Gastroesophageal sphincter (tissue), 4 donors: Measurements from ENCODE around the gene ADSS2. TPM values are rescaled to one million over a fixed set of nuclear protein-coding genes. Genes with fewer than 3 reads are reported as not detected.

Source experiments
- ATAC-seq: fragments of 150-250 bp; one replicate; pipeline ENCODE4 v1.9.1; 2016; ENCODE audit warnings: mild to moderate bottlenecking, moderate library complexity
- H3K27ac ChIP-seq, 4 donors: fragments of 200-600 bp; sonication (generic) in 3 of 4; 1 replicate in 3 of 4; 2 replicates in 1 of 4; pipeline ENCODE4 v1.5.1; 2016 to 2019
- H3K27me3 ChIP-seq: fragments of 200-600 bp; sonication (generic); one replicate; pipeline ENCODE4 v1.5.1; 2019
- H3K36me3 ChIP-seq, 2 donors: fragments of 200-600 bp; sonication (generic); one replicate each; pipeline ENCODE4 v1.5.1; 2019; ENCODE audit warnings: control low read depth in 1 of 2
- H3K4me1 ChIP-seq, 3 donors: fragments of 200-600 bp; sonication (generic); 1 replicate in 2 of 3; 2 replicates in 1 of 3; pipeline ENCODE4 v1.5.1; 2016 to 2019; ENCODE audit warnings: control low read depth in 2 of 3
- H3K4me3 ChIP-seq, 2 donors: fragments of 200-600 bp; sonication (generic); one replicate each; pipeline ENCODE4 v1.5.1; 2019; ENCODE audit warnings: mild to moderate bottlenecking in 1 of 2, moderate library complexity in 1 of 2
- H3K9me3 ChIP-seq, 3 donors: fragments of 200-600 bp; sonication (generic); one replicate each; pipeline ENCODE4 v1.5.1; 2017 to 2019; ENCODE audit warnings: control low read depth in 2 of 3
- EP300 ChIP-seq: sonication (generic); formaldehyde crosslinking; IDR thresholded peaks from one replicate; pipeline ENCODE4 v1.6.1; 2017; ENCODE audit warnings: antibody characterized with exemption, mild to moderate bottlenecking
- POLR2A ChIP-seq, 2 donors: fragments of 450-650 bp; IDR thresholded peaks; one replicate each; pipeline ENCODE4 v1.6.1; 2017; ENCODE audit warnings: antibody characterized with exemption in 2 of 2, mild to moderate bottlenecking in 2 of 2, moderate library complexity in 1 of 2
- POLR2AphosphoS5 ChIP-seq: sonication (generic); formaldehyde crosslinking; IDR thresholded peaks from one replicate; pipeline ENCODE4 v1.6.1; 2017; ENCODE audit warnings: antibody characterized with exemption
- WGBS, 2 donors: methylation state at CpG; one replicate each; pipeline ENCODE4 v1.1.5; 2018; ENCODE audit warnings: low coverage in 1 of 2; 5-methylcytosine and 5-hydroxymethylcytosine counted together
- total RNA-seq, 4 donors: library from RNA; depleted of rRNA; stranded (reverse); fragments of >200 nt; gene quantifications; one replicate each; pipeline ENCODE4 v1.1.0, GENCODE V29; 2016
- TF ChIP-seq, protein P1 (sequence below), 4 experiments: fragments of 200-600 bp in 2 of 4; fragments of 450-650 bp in 2 of 4; sonication (generic) in 1 of 4; IDR thresholded peaks; one replicate each; pipeline ENCODE4 v1.5.1; 2017 to 2019; ENCODE audit warnings: antibody characterized with exemption in 4 of 4, mild to moderate bottlenecking in 2 of 4, moderate library complexity in 2 of 4

The ADSS2 gene
- total RNA-seq, 4 donors from 2014 or later: 28.9 to 59.0 (median 47.1) TPM

DNA sequence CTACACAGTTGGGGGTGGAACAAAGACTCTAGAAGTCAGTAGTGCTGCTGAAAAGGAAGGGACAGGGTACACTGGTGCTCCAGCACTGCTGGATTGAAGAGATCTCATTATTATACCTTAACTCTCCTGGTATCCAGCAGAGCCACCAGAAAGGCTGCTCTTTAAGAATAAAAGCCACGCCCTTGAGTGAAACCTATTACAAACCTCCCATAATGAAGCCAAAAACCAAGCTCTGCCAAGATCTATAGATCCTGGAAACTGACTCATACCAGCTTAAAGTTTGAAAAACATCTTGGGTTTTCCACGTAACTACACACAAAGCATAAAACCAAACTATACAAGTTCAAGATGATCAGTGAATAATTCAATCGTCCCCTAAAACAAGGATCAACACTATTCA lies 38.0 kb downstream of the ADSS2 start:
- TF ChIP-seq EP300: no peak
- TF ChIP-seq POLR2AphosphoS5: no peak
- TF ChIP-seq, protein P1, sequence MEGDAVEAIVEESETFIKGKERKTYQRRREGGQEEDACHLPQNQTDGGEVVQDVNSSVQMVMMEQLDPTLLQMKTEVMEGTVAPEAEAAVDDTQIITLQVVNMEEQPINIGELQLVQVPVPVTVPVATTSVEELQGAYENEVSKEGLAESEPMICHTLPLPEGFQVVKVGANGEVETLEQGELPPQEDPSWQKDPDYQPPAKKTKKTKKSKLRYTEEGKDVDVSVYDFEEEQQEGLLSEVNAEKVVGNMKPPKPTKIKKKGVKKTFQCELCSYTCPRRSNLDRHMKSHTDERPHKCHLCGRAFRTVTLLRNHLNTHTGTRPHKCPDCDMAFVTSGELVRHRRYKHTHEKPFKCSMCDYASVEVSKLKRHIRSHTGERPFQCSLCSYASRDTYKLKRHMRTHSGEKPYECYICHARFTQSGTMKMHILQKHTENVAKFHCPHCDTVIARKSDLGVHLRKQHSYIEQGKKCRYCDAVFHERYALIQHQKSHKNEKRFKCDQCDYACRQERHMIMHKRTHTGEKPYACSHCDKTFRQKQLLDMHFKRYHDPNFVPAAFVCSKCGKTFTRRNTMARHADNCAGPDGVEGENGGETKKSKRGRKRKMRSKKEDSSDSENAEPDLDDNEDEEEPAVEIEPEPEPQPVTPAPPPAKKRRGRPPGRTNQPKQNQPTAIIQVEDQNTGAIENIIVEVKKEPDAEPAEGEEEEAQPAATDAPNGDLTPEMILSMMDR (IDR thresholded peaks at IDR 0.05): no peak
- TF ChIP-seq POLR2A (IDR thresholded peaks at IDR 0.05): no peak
- 87 to 94% methylated on average over 3 of the region's 3 CpGs for WGBS, 2 donors
- Histone ChIP-seq H3K9me3 (no peaks in the 10 kb centered on the region), H3K27me3 (no peaks in the 10 kb centered on the region), H3K4me1 (peaks cover 0 to 13% (median 0%) of the 10 kb centered on the region in 3 donors), H3K27ac (no peak overlapping the region), H3K4me3 (no peak overlapping the region), H3K36me3 (peaks cover 6 to 92% of the 10 kb centered on the region in 2 donors)
- no peak for ATAC-seq

DNA sequence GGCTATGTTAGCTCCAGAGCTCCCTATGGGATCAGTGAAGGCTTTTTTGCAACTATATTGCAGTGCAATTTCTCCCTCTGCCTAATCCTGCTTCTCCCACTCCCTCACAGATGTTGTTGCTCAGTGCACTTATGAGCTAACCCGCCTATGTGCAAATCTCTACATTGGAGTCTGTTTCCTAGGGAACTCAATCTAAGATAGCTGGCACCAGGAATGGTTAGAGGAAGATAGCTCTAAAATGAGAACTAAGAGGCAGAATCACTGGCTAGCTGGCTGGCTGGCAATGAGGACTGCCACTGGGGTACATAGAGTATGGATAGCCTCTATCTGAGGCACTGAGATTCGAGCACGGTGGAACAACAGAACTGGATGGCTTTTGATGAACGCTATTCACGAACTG lies 39.5 kb downstream of the ADSS2 start:
- Histone ChIP-seq H3K4me3 (no peak overlapping the region), H3K4me1 (peaks cover 0 to 23% (median 0%) of the 10 kb centered on the region in 3 donors), H3K36me3 (peaks cover 1 to 82% of the 10 kb centered on the region in 2 donors), H3K27me3 (no peaks in the 10 kb centered on the region), H3K27ac (no peak overlapping the region), H3K9me3 (no peaks in the 10 kb centered on the region)
- TF ChIP-seq, protein P1 (IDR thresholded peaks at IDR 0.05): no peak
- TF ChIP-seq POLR2A (IDR thresholded peaks at IDR 0.05) (no peak), POLR2AphosphoS5 (no peak), EP300 (no peak)
- ATAC-seq: no peak
- WGBS, 2 donors: 92 to 97% methylated on average over 5 of the region's 5 CpGs

DNA sequence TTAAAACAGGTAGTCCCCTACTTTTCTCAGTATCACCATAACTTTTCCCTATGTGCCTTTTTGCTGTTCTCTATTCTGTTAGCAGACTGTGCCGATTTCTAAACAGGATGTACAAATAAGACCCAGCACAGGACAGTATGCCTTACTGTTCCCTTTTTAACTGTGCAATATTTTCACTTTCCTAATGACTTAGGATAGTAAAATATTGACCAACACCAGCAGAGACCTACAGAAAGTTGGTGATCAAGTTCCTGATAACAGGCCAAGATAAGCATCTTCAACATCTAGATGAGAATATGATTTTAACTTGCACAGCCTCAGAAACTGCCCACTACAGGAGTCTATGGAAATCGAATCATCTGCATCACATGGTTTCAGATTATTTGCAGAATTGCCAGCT lies 42.0 kb downstream of the ADSS2 start:
- peaks cover 0 to 23% (median 0%) of the 10 kb centered on the region in 3 donors for H3K4me1 ChIP-seq
- peaks cover 0 to 74% of the 10 kb centered on the region in 2 donors for H3K36me3 ChIP-seq

DNA sequence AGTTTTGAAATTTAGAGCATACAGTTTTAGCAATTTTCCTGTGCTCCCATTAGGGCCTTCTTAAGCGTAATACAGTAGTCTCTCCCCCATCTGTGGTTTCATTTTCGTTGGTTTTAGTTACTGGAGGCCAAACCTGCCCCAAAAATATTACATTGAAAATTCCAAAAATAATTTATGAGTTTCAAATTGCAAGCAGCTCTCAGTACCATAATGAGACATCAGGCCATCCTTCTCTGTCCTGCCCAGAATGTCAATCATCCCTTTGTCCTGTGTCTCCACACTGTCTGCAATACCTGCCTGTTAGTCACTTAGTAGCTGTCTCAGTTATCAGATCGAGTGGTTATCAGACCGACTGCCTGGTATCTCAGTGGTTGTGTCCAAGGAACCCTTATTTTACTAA lies 45.4 kb downstream of the ADSS2 start:
- Histone ChIP-seq H3K27ac (no peak overlapping the region), H3K36me3 (peaks cover 0 to 74% of the 10 kb centered on the region in 2 donors), H3K9me3 (peaks cover 0 to 20% (median 0%) of the 10 kb centered on the region in 3 donors), H3K4me3 (no peak overlapping the region), H3K27me3 (no peaks in the 10 kb centered on the region), H3K4me1 (peaks cover 0 to 23% (median 0%) of the 10 kb centered on the region in 3 donors)
- whole genome bisulfite sequencing, 2 donors: 71% methylated on average over 3 of the region's 4 CpGs; no CpG with 5 or more reads in 1 of the 2 donors
- no peak for ATAC-seq
- no peak for TF ChIP-seq POLR2AphosphoS5

More for the DNA sequence above, 42.0 kb downstream of the ADSS2 start:
- Histone ChIP-seq H3K9me3 (no peaks in the 10 kb centered on the region), H3K27me3 (no peaks in the 10 kb centered on the region), H3K4me3 (no peak overlapping the region), H3K27ac (no peak overlapping the region)
- TF ChIP-seq POLR2A (IDR thresholded peaks at IDR 0.05) (no peak), POLR2AphosphoS5 (no peak), EP300 (no peak)
- TF ChIP-seq, protein P1 (IDR thresholded peaks at IDR 0.05): no peak
- no peak for ATAC-seq
- 58 to 94% methylated on average over 2 of the region's 2 CpGs for WGBS, 2 donors

DNA sequence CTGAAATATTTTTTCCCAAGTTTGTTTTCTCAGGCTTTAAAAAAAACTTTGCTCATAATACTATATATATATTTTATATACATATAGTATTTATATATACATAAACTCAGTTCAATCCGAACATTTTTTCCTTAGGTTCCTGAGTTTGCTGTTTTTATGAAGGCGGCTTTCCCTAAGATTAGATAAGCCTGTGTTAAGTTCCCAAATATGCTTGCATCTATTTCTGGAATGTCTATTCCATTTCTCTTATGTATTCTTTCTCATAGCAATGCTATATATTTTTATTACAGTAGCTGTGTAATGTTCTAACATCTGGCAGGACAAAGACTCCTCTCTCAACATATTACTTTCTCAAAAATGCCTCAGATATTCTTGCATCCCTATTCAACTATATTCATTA lies 45.9 kb downstream of the ADSS2 start:
- TF ChIP-seq POLR2AphosphoS5: no peak

DNA sequence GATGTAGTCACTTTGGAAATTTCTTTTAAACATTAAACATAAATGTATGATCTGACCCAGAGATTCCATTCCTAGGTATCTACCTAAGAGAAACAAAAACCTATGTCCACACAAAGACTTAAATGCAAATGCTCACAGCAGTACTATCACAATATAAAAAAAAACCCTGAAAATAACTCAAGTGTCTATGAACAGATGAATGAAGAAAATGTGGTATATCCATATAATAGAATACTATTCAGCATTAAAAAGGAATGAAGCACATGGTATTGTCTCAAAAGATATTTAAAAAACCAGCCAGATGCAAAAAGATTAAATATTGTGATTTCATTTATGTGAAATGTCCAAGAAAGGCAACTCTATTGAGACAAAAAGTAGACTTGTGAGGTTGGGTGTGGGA lies 48.3 kb downstream of the ADSS2 start:
- Histone ChIP-seq H3K36me3 (peaks cover 0 to 59% of the 10 kb centered on the region in 2 donors), H3K9me3 (peaks cover 0 to 32% (median 0%) of the 10 kb centered on the region in 3 donors), H3K27me3 (no peaks in the 10 kb centered on the region), H3K4me3 (no peak overlapping the region), H3K27ac (no peak overlapping the region), H3K4me1 (peaks cover 0 to 6% (median 0%) of the 10 kb centered on the region in 3 donors)
- no peak for ATAC-seq
- TF ChIP-seq EP300 (no peak), POLR2A (IDR thresholded peaks at IDR 0.05) (no peak)
- TF ChIP-seq, protein P1 (IDR thresholded peaks at IDR 0.05): no peak

More for the DNA sequence above, 45.9 kb downstream of the ADSS2 start:
- H3K36me3 ChIP-seq: peaks cover 0 to 72% of the 10 kb centered on the region in 2 donors
- no peak for ATAC-seq
- no peak overlapping the region for H3K27ac ChIP-seq
- 85 to 100% methylated on average over 1 to 2 of the region's 2 CpGs for WGBS, 2 donors
- no peaks in the 10 kb centered on the region for H3K27me3 ChIP-seq
- peaks cover 0 to 25% (median 0%) of the 10 kb centered on the region in 3 donors for H3K9me3 ChIP-seq
- H3K4me3 ChIP-seq: no peak overlapping the region
- H3K4me1 ChIP-seq: peaks cover 0 to 23% (median 0%) of the 10 kb centered on the region in 3 donors
